BLaER1 treated with 17β-estradiol and CSF1 and Interleukin-3, amounts not matched to agents 10 nM and 100 nM (cell line): ENCODE measurements around the gene RSPH1.

Experiments
- H3K27ac ChIP-seq, 11 experiments: shearing (Covaris generic); formaldehyde crosslinking; 2 replicates each; pipeline ENCODE4 v1.8.1; 2022
- H3K27me3 ChIP-seq, 11 experiments: shearing (Covaris generic); formaldehyde crosslinking; 2 replicates each; pipeline ENCODE4 v1.8.1; 2022
- H3K36me3 ChIP-seq, 11 experiments: shearing (Covaris generic); formaldehyde crosslinking; 2 replicates each; pipeline ENCODE4 v1.8.1; 2022
- H3K4me1 ChIP-seq, 10 experiments: shearing (Covaris generic); formaldehyde crosslinking; 2 replicates each; pipeline ENCODE4 v1.8.1; 2022
- H3K4me2 ChIP-seq, 11 experiments: shearing (Covaris generic); formaldehyde crosslinking; 2 replicates each; pipeline ENCODE4 v1.8.1; 2022
- H3K4me3 ChIP-seq, 10 experiments: shearing (Covaris generic); formaldehyde crosslinking; 2 replicates each; pipeline ENCODE4 v1.8.1; 2022
- H3K9ac ChIP-seq, 11 experiments: shearing (Covaris generic); formaldehyde crosslinking; 2 replicates each; pipeline ENCODE4 v1.8.1; 2022
- H3K9me3 ChIP-seq, 11 experiments: shearing (Covaris generic); formaldehyde crosslinking; replicated peaks in 1 of 11; 2 replicates each; pipeline ENCODE4 v1.8.1; 2022
- H4K20me1 ChIP-seq, 11 experiments: shearing (Covaris generic); formaldehyde crosslinking; 2 replicates each; pipeline ENCODE4 v1.8.1; 2022
- Cebpa-rat ChIP-seq, 11 experiments: shearing (Covaris generic); IDR thresholded peaks; 2 replicates each; pipeline ENCODE4 v1.8.1; 2022

Gene RSPH1

DNA sequence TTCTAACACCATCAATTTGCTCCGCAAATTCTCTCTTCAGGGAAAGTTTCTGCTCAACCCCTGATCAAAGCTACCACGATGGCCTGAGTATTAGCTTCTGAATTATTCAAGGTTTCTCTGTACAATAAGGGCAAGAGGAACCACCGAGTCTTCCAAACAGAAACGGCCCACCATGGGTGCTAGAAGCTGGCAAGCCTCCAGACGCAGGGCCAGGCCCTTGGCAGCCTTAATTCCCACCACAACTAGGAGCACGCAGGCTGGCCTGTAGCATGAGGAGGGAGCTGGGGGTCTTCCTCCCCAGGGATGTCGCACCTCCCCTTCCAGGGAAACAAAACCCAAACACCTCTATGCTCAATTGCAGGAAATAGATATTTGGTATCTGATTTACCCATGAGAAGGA lies 11.1 kb downstream of the RSPH1 start:
- no peaks in the 10 kb centered on the region for H4K20me1 ChIP-seq
- TF ChIP-seq Cebpa-rat (IDR thresholded peaks at IDR 0.05): no peak
- no peak overlapping the region for H3K4me3 ChIP-seq
- no peak overlapping the region for H3K4me2 ChIP-seq
- peaks cover 0 to 10% (median 7%) of the 10 kb centered on the region in 11 experiments; a peak in 10 of 22 replicates for H3K9me3 ChIP-seq
- H3K36me3 ChIP-seq: no peaks in the 10 kb centered on the region
- H3K27ac ChIP-seq: no peak overlapping the region
- no peaks in the 10 kb centered on the region for H3K27me3 ChIP-seq
- no peak overlapping the region for H3K9ac ChIP-seq
- H3K4me1 ChIP-seq: peaks cover 0 to 14% (median 8%) of the 10 kb centered on the region in 10 experiments; a peak in 10 of 20 replicates

DNA sequence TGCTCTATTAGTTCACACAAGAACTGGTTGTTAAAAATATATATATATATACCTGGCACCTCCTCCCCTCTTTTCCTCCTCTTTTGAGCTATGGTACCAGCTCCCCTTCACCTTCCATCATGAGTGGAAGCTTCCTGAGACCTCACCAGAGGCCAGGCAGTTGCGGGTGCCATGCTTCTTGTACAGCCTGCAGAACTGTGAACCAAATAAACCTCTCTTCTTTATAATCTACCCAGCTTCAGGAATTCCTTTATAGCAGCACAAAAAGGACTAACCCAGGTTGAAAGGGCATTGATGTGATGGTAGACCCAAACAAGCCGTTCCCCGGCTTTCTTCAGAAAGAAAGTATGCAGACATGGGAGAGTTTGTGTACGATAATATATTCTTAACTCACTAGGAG lies 14.9 kb downstream of the RSPH1 start:
- Histone ChIP-seq H3K4me1 (peaks cover 0 to 5% (median 4%) of the 10 kb centered on the region in 10 experiments; a peak in 10 of 20 replicates), H3K36me3 (no peaks in the 10 kb centered on the region)

DNA sequence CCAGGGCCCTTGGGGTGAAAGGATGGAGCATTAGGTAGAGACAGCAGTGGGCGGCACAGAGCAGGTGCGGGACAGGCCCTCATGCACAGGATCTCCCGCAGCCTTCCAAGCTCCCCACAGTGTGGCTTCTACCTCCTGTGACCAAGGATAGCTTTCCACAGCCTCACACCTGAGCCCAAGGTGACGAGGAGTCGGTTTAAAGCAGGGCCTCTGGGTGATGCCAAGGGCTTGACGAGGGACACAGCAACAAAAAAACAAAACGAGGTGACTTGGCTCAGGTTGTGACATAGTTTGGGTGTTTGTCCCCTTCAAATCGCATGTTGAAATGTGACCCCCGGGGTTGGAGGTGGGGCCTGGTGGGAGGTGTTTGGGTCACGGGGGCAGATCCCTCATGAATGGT lies 15.3 kb downstream of the RSPH1 start:
- H3K4me1 ChIP-seq: peaks cover 0 to 1% (median under 1%) of the 10 kb centered on the region in 10 experiments; a peak in 4 of 20 replicates
- H3K9me3 ChIP-seq: no peaks in the 10 kb centered on the region
- H4K20me1 ChIP-seq: no peaks in the 10 kb centered on the region
- no peak for TF ChIP-seq Cebpa-rat (IDR thresholded peaks at IDR 0.05)
- H3K9ac ChIP-seq: no peak overlapping the region
- no peaks in the 10 kb centered on the region for H3K27me3 ChIP-seq
- no peaks in the 10 kb centered on the region for H3K36me3 ChIP-seq
- no peak overlapping the region for H3K4me2 ChIP-seq
- H3K27ac ChIP-seq: no peak overlapping the region
- no peak overlapping the region for H3K4me3 ChIP-seq

More for the DNA sequence above, 14.9 kb downstream of the RSPH1 start:
- H3K9me3 ChIP-seq: no peaks in the 10 kb centered on the region
- no peak overlapping the region for H3K4me2 ChIP-seq
- no peak for TF ChIP-seq Cebpa-rat (IDR thresholded peaks at IDR 0.05)
- H3K9ac ChIP-seq: no peak overlapping the region
- no peaks in the 10 kb centered on the region for H3K27me3 ChIP-seq
- H3K4me3 ChIP-seq: no peak overlapping the region
- no peak overlapping the region for H3K27ac ChIP-seq
- H4K20me1 ChIP-seq: no peaks in the 10 kb centered on the region

DNA sequence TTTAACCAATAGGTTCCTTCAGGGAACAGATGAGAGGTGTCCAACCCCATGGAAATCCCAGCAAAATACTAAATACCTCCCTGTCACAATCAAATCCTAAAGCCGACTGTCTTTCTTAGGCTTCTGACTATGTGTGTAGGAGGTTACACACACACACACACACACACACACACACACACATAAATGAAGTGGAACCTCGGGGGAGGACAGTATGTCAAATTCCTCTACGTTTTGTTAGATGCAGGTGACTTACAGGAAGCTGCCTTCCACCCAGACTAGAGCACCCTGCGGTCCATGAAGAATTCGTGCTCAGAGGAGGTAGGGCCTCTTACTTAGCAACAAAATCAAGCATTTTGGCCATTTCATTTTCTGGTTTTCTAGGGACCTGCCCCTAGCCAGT lies 16.4 kb downstream of the RSPH1 start:
- no peaks in the 10 kb centered on the region for H3K27me3 ChIP-seq
- H3K36me3 ChIP-seq: no peaks in the 10 kb centered on the region
- TF ChIP-seq Cebpa-rat (IDR thresholded peaks at IDR 0.05): no peak
- no peaks in the 10 kb centered on the region; a peak in 1 of 20 replicates for H3K4me1 ChIP-seq
- H3K4me3 ChIP-seq: no peak overlapping the region
- no peaks in the 10 kb centered on the region for H4K20me1 ChIP-seq
- H3K27ac ChIP-seq: no peak overlapping the region
- H3K4me2 ChIP-seq: no peak overlapping the region
- H3K9me3 ChIP-seq: no peaks in the 10 kb centered on the region
- no peak overlapping the region for H3K9ac ChIP-seq

DNA sequence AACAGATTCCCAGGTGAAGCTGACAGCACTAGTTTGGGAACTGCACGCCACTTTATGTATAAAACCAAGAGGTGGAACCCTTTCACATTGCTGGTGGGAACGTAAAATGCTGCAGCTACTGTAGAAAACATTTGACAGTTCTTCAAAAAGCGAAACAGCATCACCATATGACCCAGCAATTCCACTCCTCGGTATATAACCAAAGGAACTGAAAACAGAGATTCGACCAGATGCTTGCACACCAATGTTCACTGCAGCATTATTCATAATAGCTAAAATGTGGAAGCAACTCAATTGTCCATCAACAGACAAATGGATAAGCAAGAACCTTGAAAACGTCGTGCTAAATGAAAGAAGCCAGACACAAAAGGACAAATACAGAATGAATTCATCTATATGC lies 17.5 kb downstream of the RSPH1 start:
- Histone ChIP-seq H3K27ac (no peak overlapping the region), H3K4me1 (peaks cover 0 to 10% (median 8%) of the 10 kb centered on the region in 10 experiments; a peak in 11 of 20 replicates), H3K27me3 (no peaks in the 10 kb centered on the region), H3K9me3 (no peaks in the 10 kb centered on the region), H3K9ac (no peak overlapping the region), H3K4me3 (no peak overlapping the region), H3K4me2 (no peak overlapping the region), H3K36me3 (no peaks in the 10 kb centered on the region), H4K20me1 (peaks cover 0 to 5% (median 0%) of the 10 kb centered on the region in 11 experiments; a peak in 1 of 22 replicates)
- TF ChIP-seq Cebpa-rat (IDR thresholded peaks at IDR 0.05): no peak

DNA sequence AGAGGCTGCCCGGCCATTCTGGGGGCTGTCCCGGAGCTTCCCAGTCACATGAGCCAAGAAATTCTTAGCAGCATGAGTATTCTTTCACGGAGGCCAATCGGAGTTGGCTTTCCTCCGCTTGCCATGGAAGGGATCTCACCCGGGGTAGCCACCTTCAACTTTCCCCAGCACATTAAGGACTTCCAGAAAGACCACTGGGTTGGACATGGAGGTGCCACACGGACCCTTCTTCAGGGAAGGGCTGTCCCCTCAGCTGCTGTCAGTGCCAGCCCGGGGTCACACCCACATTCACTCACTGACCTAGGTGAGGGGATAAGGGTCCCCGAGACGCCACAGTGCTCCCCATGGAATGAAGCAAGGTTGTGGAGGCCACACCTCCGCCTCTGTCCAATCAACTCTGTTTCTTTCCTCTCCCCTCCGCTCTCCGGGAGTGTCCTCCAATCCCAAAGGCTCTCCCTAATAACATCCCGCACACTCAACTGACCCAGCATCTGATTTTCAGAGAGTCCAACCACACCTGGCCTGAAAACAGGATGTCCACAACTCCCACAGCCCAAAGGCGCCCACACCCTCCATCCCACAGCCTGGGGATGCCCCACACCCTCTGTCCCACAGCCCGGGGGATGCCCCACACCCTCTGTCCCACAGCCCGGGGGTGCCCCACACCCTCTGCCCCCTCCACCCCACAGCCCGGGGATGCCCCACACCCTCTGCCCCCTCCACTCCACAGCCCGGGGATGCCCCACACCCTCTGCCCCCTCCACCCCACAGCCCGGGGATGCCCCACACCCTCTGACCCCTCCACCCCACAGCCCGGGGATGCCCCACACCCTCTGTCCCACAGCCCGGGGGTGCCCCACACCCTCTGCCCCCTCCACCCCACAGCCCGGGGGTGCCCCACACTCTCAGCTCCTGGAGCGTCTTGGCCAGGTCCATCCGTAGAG lies 19.4 kb downstream of the RSPH1 start:
- H3K27me3 ChIP-seq: peaks cover 0 to 5% (median 0%) of the 10 kb centered on the region in 11 experiments; a peak in 1 of 22 replicates
- no peak overlapping the region for H3K4me3 ChIP-seq
- H3K9me3 ChIP-seq: no peaks in the 10 kb centered on the region
- no peak overlapping the region for H3K9ac ChIP-seq
- H3K36me3 ChIP-seq: no peaks in the 10 kb centered on the region
- no peak overlapping the region for H3K27ac ChIP-seq
- H4K20me1 ChIP-seq: peaks cover 0 to 5% (median 0%) of the 10 kb centered on the region in 11 experiments; a peak in 1 of 22 replicates
- H3K4me1 ChIP-seq: peaks cover 6 to 18% (median 15%) of the 10 kb centered on the region in 10 experiments; a peak in 17 of 20 replicates
- H3K4me2 ChIP-seq: no peak overlapping the region
- TF ChIP-seq Cebpa-rat (IDR thresholded peaks at IDR 0.05): no peak

DNA sequence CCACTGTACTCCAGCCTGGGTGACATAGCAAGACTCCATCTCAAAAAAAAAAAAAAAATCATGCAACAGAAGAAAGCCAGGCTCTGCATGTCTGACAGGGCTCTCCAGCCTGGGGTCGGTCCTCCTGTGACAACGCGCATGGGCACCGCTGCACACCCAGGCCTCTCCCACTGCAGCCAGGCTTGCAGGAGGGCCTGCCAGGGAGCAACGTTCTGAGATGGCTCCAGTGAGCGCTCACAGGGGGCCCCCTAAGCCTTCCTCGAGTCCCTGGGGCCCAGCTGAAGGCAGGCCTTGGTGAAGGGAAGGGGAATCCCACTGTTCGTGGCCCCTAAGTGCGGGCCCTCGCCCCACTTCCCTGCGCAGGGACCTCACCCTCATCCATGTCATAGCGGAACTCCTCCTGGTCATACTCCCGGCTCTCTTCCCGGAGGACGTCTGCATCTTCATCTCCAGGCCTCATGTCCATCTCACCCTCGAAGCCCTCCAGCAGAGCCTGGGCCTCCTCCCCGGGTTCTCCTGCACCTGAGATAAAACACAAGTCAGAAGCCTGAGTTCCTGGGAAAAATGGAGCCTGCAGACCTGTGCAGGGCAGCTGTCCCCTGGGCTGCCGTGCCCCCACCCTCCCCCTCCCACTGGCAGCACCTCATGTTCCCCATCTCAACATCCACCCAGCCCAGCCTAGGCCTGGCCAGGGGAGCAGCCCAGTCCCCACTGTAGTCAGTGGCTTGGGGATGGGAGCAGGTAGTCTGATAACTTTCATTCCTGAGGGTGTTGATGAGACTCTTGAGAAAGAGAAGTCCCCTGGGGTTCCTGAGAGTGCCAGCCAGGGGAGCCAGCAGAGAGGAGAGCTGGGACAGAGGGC lies 20.3 kb downstream of the RSPH1 start:
- Histone ChIP-seq H3K4me3 (no peak overlapping the region), H4K20me1 (peaks cover 0 to 5% (median 0%) of the 10 kb centered on the region in 11 experiments; a peak in 1 of 22 replicates), H3K27ac (no peak overlapping the region), H3K9me3 (no peaks in the 10 kb centered on the region), H3K9ac (no peak overlapping the region), H3K36me3 (no peaks in the 10 kb centered on the region), H3K4me1 (peaks cover 6 to 25% (median 21%) of the 10 kb centered on the region in 10 experiments; a peak in 17 of 20 replicates), H3K4me2 (no peak overlapping the region), H3K27me3 (peaks cover 0 to 6% (median 0%) of the 10 kb centered on the region in 11 experiments; a peak in 1 of 22 replicates)
- no peak for TF ChIP-seq Cebpa-rat (IDR thresholded peaks at IDR 0.05)

DNA sequence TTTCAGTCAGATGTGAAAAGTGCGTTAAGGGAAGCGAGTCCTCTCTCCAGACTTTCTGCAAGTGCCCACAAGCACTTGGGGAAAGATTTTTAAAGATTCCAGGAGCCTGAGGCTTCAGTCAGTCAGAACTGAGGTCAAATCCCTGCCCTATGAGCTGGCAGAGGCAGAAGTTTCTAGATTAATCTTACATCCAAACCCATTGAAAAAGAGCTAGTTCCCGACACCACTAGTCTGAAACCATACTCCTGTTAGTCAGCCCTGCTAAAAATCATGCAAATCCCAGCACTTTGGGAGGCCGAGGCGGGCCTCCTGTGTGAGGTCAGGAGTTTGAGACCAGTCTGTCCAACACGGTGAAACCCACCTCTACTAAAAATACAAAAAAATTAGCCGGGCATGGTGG lies 21.0 kb downstream of the RSPH1 start:
- no peak overlapping the region for H3K4me3 ChIP-seq
- H3K4me2 ChIP-seq: no peak overlapping the region
- no peaks in the 10 kb centered on the region for H3K9me3 ChIP-seq
- H3K9ac ChIP-seq: no peak overlapping the region
- no peak for TF ChIP-seq Cebpa-rat (IDR thresholded peaks at IDR 0.05)
- H3K36me3 ChIP-seq: no peaks in the 10 kb centered on the region
- H3K27me3 ChIP-seq: peaks cover 0 to 6% (median 0%) of the 10 kb centered on the region in 11 experiments; a peak in 1 of 22 replicates
- no peak overlapping the region for H3K27ac ChIP-seq
- peaks cover 0 to 5% (median 0%) of the 10 kb centered on the region in 11 experiments; a peak in 1 of 22 replicates for H4K20me1 ChIP-seq
- peaks cover 6 to 25% (median 21%) of the 10 kb centered on the region in 10 experiments; a peak in 17 of 20 replicates for H3K4me1 ChIP-seq
